DMS 273 (cell line): Measurements from ENCODE around the gene TP73.

Experiments
- DNase-seq: peaks from one replicate; lab custom pipeline; 2025; ENCODE audit not compliant: unreplicated experiment; lab: John Stamatoyannopoulos, UW

The TP73 gene

DNA sequence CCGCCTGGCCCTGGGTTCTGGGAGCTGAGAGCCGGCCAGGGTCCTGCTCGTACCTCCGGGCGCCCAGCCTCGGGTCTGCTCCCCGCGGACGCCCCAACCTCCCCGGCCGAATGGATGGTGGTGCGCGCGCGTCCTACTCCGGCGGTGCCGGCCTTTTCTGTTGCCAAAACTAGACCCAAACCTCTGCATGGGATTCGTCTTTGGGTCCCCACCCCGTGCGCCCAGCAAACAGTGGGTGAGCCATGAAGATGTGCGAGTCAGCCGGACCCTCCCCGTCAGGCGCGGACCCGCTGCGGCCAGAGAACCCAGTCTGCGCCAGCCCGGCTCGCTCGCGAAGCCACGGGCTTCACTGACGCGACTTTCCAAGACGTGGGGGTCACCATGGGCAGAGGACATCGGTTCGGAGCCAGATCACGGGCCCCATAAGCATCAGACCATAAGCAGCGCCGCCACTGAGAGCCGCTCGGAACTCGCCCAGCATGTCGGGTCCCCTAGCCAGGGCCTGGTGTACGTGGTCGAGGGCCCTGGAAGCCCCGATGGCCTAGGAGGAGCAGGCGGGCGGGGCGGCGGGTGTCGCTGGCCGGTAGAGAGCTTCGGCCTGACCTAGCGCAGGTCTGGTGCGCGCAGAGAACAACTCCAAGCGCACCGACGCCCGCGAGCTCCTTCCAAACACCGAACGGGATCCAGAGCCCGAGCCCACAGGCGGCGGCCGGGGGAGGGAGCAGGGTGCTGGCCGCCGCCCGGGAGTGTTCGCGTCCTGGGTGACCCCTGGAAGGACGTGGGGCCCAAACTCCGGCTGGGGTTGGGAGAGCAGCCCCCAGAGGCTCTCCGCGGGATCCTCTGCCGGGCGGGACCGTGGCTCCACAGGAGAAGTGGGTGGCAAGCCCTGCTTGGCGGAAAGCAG lies 1.0 kb upstream of the TP73 start:
- no peak for DNase-seq

GRCh38 chr1:3652548-3653285 lies 401 bp downstream of the TP73 start:
- DNase-seq: peak; percentile 69

- peak; percentile 66 for DNase-seq
Observed at GRCh38 chr1:3653286-3653618, 936 bp downstream of the TP73 start.

- peak; percentile 44 for DNase-seq
Observed at GRCh38 chr1:3654549-3655281, 2.4 kb downstream of the TP73 start.

GRCh38 chr1:3656450-3657095 lies 4.3 kb downstream of the TP73 start:
- DNase-seq: no peak

DNA sequence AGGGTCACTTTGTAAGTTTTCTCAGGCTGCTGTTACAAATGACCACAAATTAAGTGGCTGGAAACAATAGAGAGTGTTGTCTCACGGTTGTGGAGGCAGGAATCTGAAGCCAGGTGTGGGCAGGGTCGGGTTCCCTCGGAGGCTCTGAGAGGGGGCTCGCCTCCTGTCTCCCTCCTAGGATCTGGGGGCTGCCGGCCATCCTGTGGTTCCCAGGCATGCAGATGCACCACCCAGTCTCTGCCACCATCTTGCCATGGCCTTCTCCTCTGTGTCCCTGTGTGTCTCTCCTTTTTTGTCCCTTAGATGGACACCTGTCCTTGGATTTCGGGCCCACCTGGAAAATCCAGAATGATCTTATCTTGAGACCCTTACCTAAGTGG lies 4.8 kb downstream of the TP73 start:
- no peak for DNase-seq

DNA sequence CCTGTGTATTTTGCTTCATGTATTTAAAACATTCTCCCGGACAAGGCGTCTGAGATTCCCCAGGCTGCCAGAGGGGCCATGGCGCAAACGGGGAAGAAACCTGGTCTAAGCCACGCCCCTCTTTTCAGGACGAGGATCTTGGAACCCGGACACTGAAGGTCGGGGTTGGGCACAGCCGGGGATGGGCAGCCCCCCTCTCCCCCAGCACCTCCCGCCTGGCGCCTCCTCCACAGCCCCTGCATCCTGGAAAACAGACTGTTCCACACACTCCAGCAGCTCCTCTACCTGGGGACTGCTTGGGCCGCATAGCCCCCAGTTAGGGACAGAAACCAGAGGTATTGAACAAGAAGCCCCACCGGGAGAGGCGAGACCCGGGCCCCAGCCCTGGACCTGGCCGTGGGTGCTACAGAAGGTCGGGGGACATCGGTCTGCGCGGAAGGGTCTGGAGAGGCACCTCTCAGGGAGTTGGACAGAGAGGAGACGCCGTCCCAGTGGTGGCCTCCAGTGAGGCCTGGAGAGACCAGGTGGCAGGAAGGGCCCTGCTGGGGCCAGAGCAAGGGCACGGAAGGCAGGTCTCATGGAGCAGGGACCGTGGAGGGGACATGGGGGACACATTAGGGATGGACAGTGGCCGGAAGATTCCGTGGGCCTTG lies 5.4 kb downstream of the TP73 start:
- no peak for DNase-seq

GRCh38 chr1:3658231-3658615 lies 5.9 kb downstream of the TP73 start:
- DNase-seq: no peak

DNA sequence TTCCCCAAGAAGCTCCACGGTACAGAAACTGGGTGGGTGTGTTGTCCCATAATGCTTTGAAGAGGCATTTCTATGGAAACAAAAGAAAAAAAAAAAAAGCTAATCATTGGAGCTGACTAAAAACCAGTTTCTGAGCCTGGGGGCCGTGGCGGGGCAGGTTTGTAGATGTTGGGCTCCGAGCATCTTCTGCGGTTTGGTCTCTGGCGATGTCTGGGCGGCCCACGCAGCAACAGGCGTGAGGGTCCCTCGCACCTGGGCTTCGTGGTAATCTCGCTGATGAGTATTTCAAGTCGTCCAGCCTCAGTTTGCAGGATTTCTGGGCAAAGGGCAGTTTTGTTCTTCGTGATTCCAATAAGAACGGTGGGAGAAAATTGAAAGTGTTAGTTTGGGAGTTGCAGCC lies 6.8 kb downstream of the TP73 start:
- no peak for DNase-seq

DNA sequence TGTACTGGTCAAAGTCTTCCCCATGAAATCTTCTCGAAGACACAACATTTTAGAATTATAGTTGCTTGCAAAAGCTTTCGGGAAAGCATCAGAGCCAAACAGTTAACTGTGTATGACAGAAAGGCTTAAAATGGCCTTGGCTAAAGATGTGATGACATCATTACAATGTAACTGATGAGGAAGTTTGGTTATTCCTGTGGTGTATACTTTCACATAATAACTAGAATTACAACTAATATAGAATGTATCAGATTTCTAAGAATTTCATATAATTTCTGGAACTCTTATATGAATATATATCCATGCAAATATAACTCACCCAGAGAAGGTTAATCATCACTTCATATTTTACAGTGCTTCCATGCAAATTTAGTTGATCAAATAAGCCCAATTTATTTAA lies 8.4 kb downstream of the TP73 start:
- no peak for DNase-seq

- DNase-seq: no peak
Observed at GRCh38 chr1:3661631-3662030, 9.3 kb downstream of the TP73 start.

GRCh38 chr1:3662080-3662671 lies 9.9 kb downstream of the TP73 start:
- DNase-seq: no peak

GRCh38 chr1:3663999-3664699 lies 11.8 kb downstream of the TP73 start:
- no peak for DNase-seq

DNA sequence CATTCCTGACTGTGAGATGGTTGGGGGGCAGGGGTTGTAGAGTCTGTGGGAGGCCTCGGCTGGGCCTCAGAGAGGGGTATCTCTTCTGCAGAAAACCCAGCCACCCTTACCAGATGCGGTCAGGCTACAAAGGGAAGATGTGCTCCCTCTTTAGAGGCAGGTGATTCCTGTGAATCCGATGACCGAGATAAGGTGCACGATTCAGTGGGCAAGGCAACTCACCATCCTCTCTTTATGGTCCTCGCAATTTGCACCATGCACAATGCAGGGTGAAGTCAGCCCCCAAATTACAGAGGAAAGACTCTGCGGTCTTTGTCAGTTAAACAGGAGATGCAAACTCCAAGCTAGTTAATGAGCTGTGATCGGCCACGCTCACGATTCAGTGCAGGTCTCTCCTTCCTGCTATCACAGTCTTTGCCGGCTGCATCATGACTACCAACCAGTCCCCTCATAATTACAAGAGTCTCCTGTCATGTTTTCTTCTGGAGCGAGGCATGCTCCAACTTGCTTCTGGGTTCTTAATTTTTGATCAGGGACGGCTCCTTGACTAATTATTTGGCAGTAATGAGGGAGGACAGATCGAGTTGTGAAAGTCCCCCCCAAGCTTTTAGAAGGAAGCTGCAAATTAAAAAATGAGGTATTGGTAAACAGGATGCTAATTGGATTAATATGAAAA lies 12.5 kb downstream of the TP73 start:
- DNase-seq: no peak

- DNase-seq: no peak
Observed at GRCh38 chr1:3668148-3668547, 15.8 kb downstream of the TP73 start.

DNA sequence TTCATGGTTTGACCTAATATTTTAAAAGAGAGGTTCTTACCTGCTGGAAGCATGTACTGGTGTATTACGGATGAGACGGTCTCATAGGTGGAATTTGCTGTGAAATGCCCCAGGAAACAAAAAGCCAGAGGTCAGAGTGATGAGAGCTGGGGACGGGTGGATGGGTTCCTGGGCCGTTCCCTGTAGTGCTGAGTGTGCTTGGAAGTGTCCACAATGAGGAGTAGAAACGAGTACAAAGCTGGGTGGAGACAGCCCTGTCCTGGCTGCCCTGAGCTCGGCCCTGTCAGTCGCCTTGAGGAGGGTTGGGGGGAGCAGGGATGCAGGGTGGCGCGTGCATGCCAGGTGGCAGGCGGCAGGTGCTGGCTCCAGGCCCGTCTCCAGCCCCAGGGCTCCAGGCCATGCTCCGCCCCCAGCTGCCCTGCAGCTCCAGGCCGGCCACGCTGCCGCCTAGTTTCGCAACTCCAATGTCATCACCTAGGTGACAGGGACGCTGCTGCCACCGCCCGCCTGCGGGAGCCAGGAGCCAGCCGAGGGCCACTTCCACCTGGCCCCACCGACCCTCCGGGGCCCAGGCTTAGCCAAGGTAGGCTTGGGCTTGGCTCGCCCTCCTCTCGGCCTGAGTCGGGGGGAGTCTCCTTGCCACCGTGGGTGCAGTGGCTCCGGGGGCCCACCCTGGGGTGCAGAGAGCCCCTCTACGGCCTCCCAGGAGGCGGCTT lies 16.4 kb downstream of the TP73 start:
- DNase-seq: peak; percentile 92

GRCh38 chr1:3669421-3669821 lies 17.1 kb downstream of the TP73 start:
- DNase-seq: no peak

- no peak for DNase-seq
Observed at GRCh38 chr1:3669971-3670431, 17.7 kb downstream of the TP73 start.
